CD8-positive, alpha-beta memory T cell (primary cell): Measurements from ENCODE around the gene MGMT. TPM values are rescaled to one million over a fixed set of nuclear protein-coding genes. Genes with fewer than 3 reads are reported as not detected.

Experiments
- CTCF ChIA-PET: fragments of 350-600 bp; sonication (Branson Sonifier 250); formaldehyde crosslinking; loops from one replicate; lab custom pipeline; 2021; ENCODE audit warnings: antibody characterized with exemption; lab: Charles Lee
- POLR2A ChIA-PET: fragments of 350-600 bp; sonication (Branson Sonifier 250); formaldehyde crosslinking; loops from one replicate; lab custom pipeline; 2021; ENCODE audit warnings: antibody characterized with exemption; lab: Charles Lee
- DNase-seq, 5 donors: peaks; one replicate each; pipeline versions ENCODE4 v3.0.0 to v3.0.0-alpha.2; 2020 to 2022; ENCODE audit warnings: mixed read lengths in 1 of 5
- H3K27ac ChIP-seq: one replicate; pipeline ENCODE4 v1.7.0; 2013; ENCODE audit warnings: low read depth, mild to moderate bottlenecking, low read length, moderate library complexity
- H3K27me3 ChIP-seq: 2 replicates; pipeline ENCODE4 v1.7.0; 2013; ENCODE audit warnings: low read length, mild to moderate bottlenecking; ENCODE audit not compliant: insufficient read depth, poor library complexity, severe bottlenecking
- H3K36me3 ChIP-seq: 2 replicates; pipeline ENCODE4 v1.7.0; 2013; ENCODE audit warnings: mild to moderate bottlenecking, low read length, moderate library complexity; ENCODE audit not compliant: insufficient read depth
- H3K4me1 ChIP-seq: 2 replicates; pipeline ENCODE4 v1.7.0; 2013; ENCODE audit warnings: mild to moderate bottlenecking, low read length, moderate library complexity; ENCODE audit not compliant: insufficient read depth
- H3K4me3 ChIP-seq: 2 replicates; pipeline ENCODE4 v1.7.0; 2013; ENCODE audit warnings: mild to moderate bottlenecking, low read length
- H3K9me3 ChIP-seq: 2 replicates; pipeline ENCODE4 v1.7.0; 2013; ENCODE audit warnings: mild to moderate bottlenecking, low read length
- H3K27ac Mint-ChIP-seq, 8 donors: one replicate each; pipeline ENCODE4 v1.8.0; 2020 to 2021; ENCODE audit warnings: mixed read lengths in 8 of 8, mild to moderate bottlenecking in 6 of 8, inconsistent platforms in 3 of 8, moderate library complexity in 3 of 8
- H3K27me3 Mint-ChIP-seq, 2 donors: one replicate each; pipeline ENCODE4 v1.8.0; 2020 to 2021; ENCODE audit warnings: mixed read lengths in 2 of 2, mild to moderate bottlenecking in 1 of 2, moderate library complexity in 1 of 2
- H3K36me3 Mint-ChIP-seq, 3 donors: one replicate each; pipeline ENCODE4 v1.8.0; 2020 to 2021; ENCODE audit warnings: mixed read lengths in 3 of 3, inconsistent platforms in 1 of 3, mild to moderate bottlenecking in 1 of 3
- H3K4me1 Mint-ChIP-seq, 3 donors: one replicate each; pipeline ENCODE4 v1.8.0; 2020 to 2021; ENCODE audit warnings: mixed read lengths in 3 of 3, inconsistent platforms in 1 of 3, mild to moderate bottlenecking in 1 of 3
- H3K4me3 Mint-ChIP-seq, 7 donors: one replicate each; pipeline ENCODE4 v1.8.0; 2020 to 2021; ENCODE audit warnings: mixed read lengths in 7 of 7, mild to moderate bottlenecking in 6 of 7, moderate library complexity in 4 of 7, inconsistent platforms in 2 of 7
- H3K9me3 Mint-ChIP-seq, 5 donors: one replicate each; pipeline ENCODE4 v1.8.0; 2020 to 2022; ENCODE audit warnings: mixed read lengths in 5 of 5, mild to moderate bottlenecking in 3 of 5, moderate library complexity in 2 of 5, inconsistent platforms in 1 of 5
- polyA plus RNA-seq: library from polyadenylated mRNA; unstranded; fragments of 300-500 nt; fragmentation: Illumina TruSeq; gene quantifications from one replicate; pipeline ENCODE4 v1.2.3, GENCODE V29; 2021
- total RNA-seq, 2 experiments: library from RNA; stranded (reverse); gene quantifications; one replicate each; pipeline ENCODE4 v1.2.3, GENCODE V29; 2021

The MGMT gene
- total and polyA plus RNA-seq, 3 experiments from 2014 or later, result 19.7 to 31.7 (median 22.4) TPM

DNA sequence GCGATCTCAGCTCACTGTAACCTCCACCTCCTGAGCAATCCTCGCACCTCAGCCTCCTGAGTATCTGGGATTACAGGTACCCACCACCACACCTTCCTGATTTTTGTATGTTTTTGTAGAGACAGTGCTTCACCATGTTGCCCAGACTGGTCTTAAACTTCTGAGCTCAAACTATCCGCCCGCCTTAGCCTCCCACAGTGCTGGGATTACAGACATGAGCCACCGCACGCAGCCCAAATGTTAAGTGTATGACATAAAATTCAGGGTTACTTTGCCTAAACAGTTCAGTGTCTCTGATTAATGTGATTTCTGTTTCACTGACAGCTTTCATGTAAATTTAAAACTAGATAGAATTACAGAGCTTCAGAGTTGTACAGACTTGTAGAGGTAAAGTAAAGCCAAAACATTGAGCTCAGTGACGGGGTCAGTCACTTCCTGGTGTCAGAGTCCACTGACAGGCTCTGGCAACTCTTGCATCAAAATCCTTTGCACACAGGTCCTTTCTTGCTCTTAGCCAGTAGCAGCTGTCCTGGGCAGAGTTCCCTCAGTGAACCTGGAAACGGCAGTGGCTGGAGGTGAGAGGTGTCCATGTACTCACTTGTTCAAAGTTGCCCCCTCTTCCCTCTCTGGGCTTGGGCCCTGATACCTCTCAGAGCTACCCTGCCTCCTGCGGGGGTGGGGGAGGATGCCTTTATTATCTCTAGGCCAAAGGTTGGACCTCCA is 33.7 kb downstream of the MGMT start:
- Histone ChIP-seq H3K4me1 (no peaks in the 10 kb centered on the region), H3K36me3 (no peaks in the 10 kb centered on the region), H3K27me3 (no peaks in the 10 kb centered on the region), H3K27ac (no peak overlapping the region), H3K4me3 (no peak overlapping the region), H3K9me3 (no peaks in the 10 kb centered on the region)
- Mint-ChIP-seq H3K27me3 (no peaks in the 10 kb centered on the region), H3K9me3 (peaks cover 0 to 52% (median 3%) of the 10 kb centered on the region in 5 donors), H3K4me3 (no peak overlapping the region), H3K36me3 (peaks cover 12 to 79% (median 31%) of the 10 kb centered on the region in 3 donors), H3K27ac (no peak overlapping the region), H3K4me1 (peaks cover 15 to 46% (median 20%) of the 10 kb centered on the region in 3 donors)
- ChIA-PET CTCF (no interaction called here), POLR2A (interaction anchor here (0.6 kb wide), 1 partner anchor 82 kb away, joined by 3 read pairs; no protein-coding TSS in a partner anchor)
- DNase-seq, result no peak

DNA sequence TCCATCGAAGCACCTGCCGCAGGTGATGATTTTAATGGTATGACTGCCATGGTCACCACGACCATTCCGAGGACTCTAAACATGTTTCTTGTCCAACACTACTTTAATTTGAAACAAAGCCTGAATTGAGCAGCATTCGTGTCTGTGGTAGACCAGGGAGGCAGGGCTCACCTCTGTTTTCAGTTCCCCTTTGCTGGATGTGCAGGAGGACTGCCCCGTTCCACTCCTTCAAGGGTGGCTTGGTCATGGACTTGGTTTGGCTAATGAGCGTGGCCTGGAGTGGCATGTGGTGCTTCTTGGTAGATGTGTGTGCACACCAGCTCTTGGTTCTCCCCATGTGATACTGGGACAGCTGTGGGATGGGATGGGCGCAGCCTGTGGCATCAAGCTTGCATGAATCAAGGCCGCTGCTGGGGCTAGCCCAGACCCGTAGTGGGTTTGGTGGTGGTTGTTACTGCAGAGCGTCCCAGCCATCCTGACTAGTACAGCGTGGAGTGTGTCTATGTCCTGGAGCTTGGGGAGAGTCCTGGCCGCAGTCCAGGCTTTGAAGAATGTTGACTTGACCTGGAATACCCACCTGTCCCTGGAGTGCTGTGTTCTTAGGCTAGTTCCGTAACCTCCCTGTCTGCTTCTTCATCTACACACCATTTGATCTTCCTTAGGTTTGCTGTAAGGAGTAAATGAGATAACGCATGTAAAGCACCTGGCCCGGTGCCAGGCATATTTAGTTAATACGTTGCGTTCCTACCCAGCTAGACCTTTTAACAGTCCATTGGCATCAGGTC is 34.8 kb downstream of the MGMT start:
- POLR2A ChIA-PET, result no interaction called here
- DNase-seq, result no peak
- Histone ChIP-seq H3K27ac (no peak overlapping the region), H3K36me3 (no peaks in the 10 kb centered on the region), H3K27me3 (no peaks in the 10 kb centered on the region), H3K4me3 (no peak overlapping the region), H3K9me3 (no peaks in the 10 kb centered on the region), H3K4me1 (no peaks in the 10 kb centered on the region)
- peaks cover 19 to 54% (median 25%) of the 10 kb centered on the region in 3 donors for H3K4me1 Mint-ChIP-seq
- H3K9me3 Mint-ChIP-seq, result peaks cover 0 to 60% (median 7%) of the 10 kb centered on the region in 5 donors
- no peak overlapping the region for H3K4me3 Mint-ChIP-seq
- H3K36me3 Mint-ChIP-seq, result peaks cover 9 to 80% (median 25%) of the 10 kb centered on the region in 3 donors
- CTCF ChIA-PET, result no interaction called here
- no peaks in the 10 kb centered on the region for H3K27me3 Mint-ChIP-seq
- peak overlapping the region in 1 of 8 donors; percentile 22 for H3K27ac Mint-ChIP-seq

DNA sequence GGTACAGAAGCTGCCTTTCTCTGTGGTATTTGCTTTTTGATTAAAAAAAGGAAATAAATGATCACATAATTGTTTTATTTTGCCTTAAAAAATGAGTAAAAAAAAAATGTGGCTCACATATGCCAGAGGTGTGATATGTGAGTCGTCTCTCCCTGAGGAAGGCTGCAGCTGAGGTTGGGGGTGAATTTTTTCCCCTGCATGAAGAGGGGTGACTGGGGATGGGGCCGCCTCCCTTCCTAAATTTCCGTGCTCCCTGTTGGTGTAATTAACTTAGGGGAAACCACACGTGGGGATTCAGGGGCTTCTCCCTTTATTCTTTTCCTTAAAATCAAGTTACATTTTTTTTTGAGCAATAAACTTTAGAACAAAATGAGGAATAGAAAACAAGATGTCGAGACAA is 35.4 kb downstream of the MGMT start:
- CTCF ChIA-PET, result no interaction called here
- H3K4me1 Mint-ChIP-seq, result peaks cover 19 to 56% (median 25%) of the 10 kb centered on the region in 3 donors
- peaks cover 0 to 66% (median 7%) of the 10 kb centered on the region in 5 donors for H3K9me3 Mint-ChIP-seq

DNA sequence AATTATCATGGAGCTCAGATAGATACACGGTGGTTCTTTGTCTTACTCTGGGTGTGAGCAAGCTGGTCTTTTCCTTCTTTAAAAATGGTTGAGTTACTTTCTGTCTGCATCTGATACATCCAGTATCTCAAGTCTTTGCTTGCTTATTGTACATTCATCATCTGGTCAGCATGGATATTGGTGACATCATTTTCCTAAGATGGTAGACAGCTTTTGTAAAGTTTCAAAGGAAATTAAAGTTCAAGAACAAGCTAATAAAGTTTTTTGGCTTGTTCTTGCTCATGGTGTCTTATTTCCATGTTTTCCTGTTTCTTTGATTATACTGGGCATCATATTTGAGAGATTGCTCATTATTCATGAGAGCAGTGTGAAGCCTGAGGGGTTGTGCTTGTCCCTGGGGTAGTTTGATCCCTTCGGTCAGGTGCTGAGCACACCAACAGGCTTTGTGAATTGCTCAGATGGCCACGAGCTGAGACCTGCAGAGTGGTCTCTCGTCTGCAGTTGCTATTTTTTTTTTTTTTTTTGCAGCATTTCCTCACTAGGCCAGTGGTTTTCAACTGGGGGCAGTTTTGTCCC is 38.5 kb downstream of the MGMT start:
- Histone ChIP-seq H3K27me3 (no peaks in the 10 kb centered on the region), H3K4me3 (no peak overlapping the region), H3K4me1 (no peaks in the 10 kb centered on the region), H3K9me3 (no peaks in the 10 kb centered on the region), H3K27ac (no peak overlapping the region), H3K36me3 (no peaks in the 10 kb centered on the region)
- ChIA-PET POLR2A (no interaction called here), CTCF (no interaction called here)
- Mint-ChIP-seq H3K4me1 (peaks cover 21 to 53% (median 22%) of the 10 kb centered on the region in 3 donors), H3K4me3 (no peak overlapping the region), H3K36me3 (peaks cover 3 to 79% (median 8%) of the 10 kb centered on the region in 3 donors), H3K27me3 (no peaks in the 10 kb centered on the region), H3K27ac (no peak overlapping the region), H3K9me3 (peaks cover 0 to 74% (median 9%) of the 10 kb centered on the region in 5 donors)
- no peak for DNase-seq

More for the DNA sequence above, 35.4 kb downstream of the MGMT start:
- POLR2A ChIA-PET, result no interaction called here
- H3K27me3 Mint-ChIP-seq, result no peaks in the 10 kb centered on the region
- no peak overlapping the region for H3K4me3 ChIP-seq
- no peak overlapping the region for H3K27ac ChIP-seq
- no peak overlapping the region for H3K4me3 Mint-ChIP-seq
- H3K4me1 ChIP-seq, result no peaks in the 10 kb centered on the region
- H3K36me3 Mint-ChIP-seq, result peaks cover 9 to 76% (median 20%) of the 10 kb centered on the region in 3 donors
- H3K36me3 ChIP-seq, result no peaks in the 10 kb centered on the region
- H3K27ac Mint-ChIP-seq, result no peak overlapping the region
- H3K27me3 ChIP-seq, result no peaks in the 10 kb centered on the region
- no peaks in the 10 kb centered on the region for H3K9me3 ChIP-seq
- no peak for DNase-seq

DNA sequence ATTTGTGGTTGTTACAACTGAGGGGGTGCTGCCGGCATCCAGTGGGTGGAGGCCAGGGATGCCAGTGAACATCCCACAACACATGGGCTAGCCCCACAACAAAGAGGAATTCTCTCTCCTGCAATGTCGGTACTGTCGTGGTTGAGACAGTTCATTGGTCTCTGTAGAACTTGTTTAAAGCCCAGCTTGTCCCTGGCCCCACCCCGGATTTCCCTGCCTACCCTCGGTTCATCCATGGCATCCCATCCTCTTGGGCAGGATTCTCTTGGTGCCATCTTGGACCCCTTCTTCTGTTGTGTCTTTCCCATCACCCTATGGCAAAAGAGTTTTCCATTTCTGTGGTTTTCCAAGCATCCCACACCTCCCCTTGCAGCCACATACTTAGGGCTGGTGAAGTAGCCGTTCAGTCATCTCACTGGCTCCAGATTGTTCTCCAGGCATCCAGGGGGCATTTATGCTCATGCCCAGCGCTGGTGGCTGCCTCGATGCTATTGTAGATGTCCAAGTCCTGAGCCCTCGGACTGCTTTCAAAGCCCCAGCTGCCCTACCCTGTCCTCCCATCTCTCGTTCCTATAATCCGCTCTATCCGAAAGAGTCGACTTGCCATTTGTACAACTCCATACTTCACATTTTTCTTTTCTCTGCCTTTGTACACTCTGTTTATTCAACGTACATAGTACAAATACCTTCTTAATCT is 39.2 kb downstream of the MGMT start:
- Histone ChIP-seq H3K27ac (no peak overlapping the region), H3K4me3 (no peak overlapping the region), H3K4me1 (no peaks in the 10 kb centered on the region), H3K9me3 (no peaks in the 10 kb centered on the region), H3K27me3 (no peaks in the 10 kb centered on the region), H3K36me3 (no peaks in the 10 kb centered on the region)
- peaks cover 21 to 58% (median 22%) of the 10 kb centered on the region in 3 donors for H3K4me1 Mint-ChIP-seq
- H3K4me3 Mint-ChIP-seq, result no peak overlapping the region
- peaks cover 0 to 77% (median 9%) of the 10 kb centered on the region in 5 donors for H3K9me3 Mint-ChIP-seq
- ChIA-PET CTCF (no interaction called here), POLR2A (no interaction called here)
- H3K36me3 Mint-ChIP-seq, result peaks cover 3 to 80% (median 9%) of the 10 kb centered on the region in 3 donors
- no peaks in the 10 kb centered on the region for H3K27me3 Mint-ChIP-seq
- DNase-seq, result no peak
- peak overlapping the region in 1 of 8 donors; percentile 74 for H3K27ac Mint-ChIP-seq

DNA sequence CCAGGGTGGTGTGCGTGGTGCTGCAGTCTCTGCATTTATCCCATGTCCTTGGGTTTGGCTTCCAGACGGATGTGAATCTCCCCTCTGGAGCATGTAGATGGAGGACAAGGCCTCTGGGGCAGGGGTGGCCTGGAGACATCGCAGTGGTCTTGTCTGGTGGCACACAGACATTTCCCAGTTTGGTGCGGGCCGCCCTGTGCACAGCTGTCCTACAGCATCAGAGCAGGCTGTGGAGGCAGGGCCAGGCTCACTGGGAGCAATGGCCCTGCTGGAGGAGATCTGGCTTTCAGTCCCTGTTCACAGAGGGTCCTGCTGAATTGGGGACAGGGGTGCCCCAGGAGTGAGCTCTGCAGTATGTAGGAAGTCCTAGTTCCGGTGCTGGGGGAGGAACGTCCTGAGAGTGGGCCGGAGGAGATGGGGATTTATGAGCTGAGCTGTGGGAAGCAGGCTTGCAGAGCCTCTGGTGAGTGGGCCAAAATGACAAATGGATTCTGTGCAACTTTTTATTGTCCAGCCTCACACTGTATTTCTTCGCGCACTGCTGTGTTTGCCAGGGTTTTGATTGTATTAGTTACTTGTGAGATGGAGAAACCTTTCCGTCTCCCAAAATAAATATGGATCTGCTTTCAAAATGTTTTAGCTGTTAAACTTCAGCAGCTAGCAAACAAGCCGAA is 40.3 kb downstream of the MGMT start:
- CTCF ChIA-PET, result no interaction called here
- H3K27ac Mint-ChIP-seq, result no peak overlapping the region

DNA sequence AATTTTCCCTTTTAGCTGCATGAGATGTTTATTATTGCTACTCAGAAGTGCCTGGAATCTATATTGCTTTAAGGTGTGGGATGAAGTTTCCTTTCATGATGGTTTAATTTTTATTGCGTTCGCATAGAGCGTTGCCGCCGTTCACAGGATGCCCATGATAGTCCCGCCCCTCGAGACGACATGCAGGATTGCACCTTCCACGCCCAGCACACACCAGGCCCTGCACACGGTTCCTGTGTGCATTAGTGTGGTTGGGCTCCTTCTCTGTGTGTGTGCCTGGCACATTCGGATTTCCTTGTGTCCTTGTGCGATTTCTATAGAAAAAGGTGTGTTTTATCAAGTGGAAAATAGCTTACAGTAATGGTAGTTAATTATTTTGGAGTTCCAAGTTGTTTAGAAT is 42.1 kb downstream of the MGMT start:
- CTCF ChIA-PET, result no interaction called here
- Mint-ChIP-seq H3K4me3 (no peak overlapping the region), H3K27ac (no peak overlapping the region), H3K36me3 (peaks cover 1 to 75% (median 5%) of the 10 kb centered on the region in 3 donors), H3K27me3 (no peaks in the 10 kb centered on the region), H3K4me1 (peaks cover 27 to 63% (median 32%) of the 10 kb centered on the region in 3 donors), H3K9me3 (peaks cover 0 to 79% (median 8%) of the 10 kb centered on the region in 5 donors)
- no peaks in the 10 kb centered on the region for H3K4me1 ChIP-seq
- H3K27ac ChIP-seq, result no peak overlapping the region
- no peaks in the 10 kb centered on the region for H3K9me3 ChIP-seq
- POLR2A ChIA-PET, result no interaction called here
- H3K27me3 ChIP-seq, result no peaks in the 10 kb centered on the region
- no peak overlapping the region for H3K4me3 ChIP-seq
- no peaks in the 10 kb centered on the region for H3K36me3 ChIP-seq
- DNase-seq, result no peak

More for the DNA sequence above, 40.3 kb downstream of the MGMT start:
- Histone ChIP-seq H3K27ac (no peak overlapping the region), H3K9me3 (no peaks in the 10 kb centered on the region), H3K36me3 (no peaks in the 10 kb centered on the region), H3K4me1 (no peaks in the 10 kb centered on the region), H3K27me3 (no peaks in the 10 kb centered on the region), H3K4me3 (no peak overlapping the region)
- no peak for DNase-seq
- peaks cover 0 to 81% (median 9%) of the 10 kb centered on the region in 5 donors for H3K9me3 Mint-ChIP-seq
- H3K4me1 Mint-ChIP-seq, result peaks cover 20 to 56% (median 22%) of the 10 kb centered on the region in 3 donors
- peaks cover 0 to 75% (median 7%) of the 10 kb centered on the region in 3 donors for H3K36me3 Mint-ChIP-seq
- POLR2A ChIA-PET, result no interaction called here
- no peak overlapping the region for H3K4me3 Mint-ChIP-seq
- H3K27me3 Mint-ChIP-seq, result no peaks in the 10 kb centered on the region
